ENCODE measurements around the gene SLC29A3. TPM values are rescaled to one million over a fixed set of nuclear protein-coding genes. Genes with fewer than 3 reads are reported as not detected.

Gene SLC29A3
- total RNA-seq, 3 donors from 2014 or later (not counting 1 experiment from before 2014, with no cell fraction given), result 4.0 to 6.6 (median 5.3) TPM

DNA sequence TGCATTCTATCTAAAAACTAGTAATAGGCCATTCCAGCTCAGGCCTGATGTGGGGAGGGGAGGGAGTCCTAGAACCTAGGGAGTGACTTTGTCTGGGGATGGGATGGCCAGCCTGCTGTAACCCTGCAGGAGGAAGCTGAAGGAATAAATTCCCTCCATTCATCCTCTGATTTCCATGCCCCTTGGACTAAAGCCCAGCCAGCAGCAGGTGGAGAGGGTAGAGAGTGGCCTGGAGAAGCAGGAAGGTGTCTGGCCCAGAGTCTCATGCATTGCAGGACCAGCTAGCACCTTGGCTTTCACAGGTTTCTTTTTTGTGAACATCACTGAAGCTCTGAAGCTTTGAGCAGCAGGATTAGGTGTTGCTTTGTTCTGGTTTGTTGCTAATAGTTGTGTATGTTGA, 44.9 kb downstream of the SLC29A3 start:
- TF ChIP-seq, protein P1, sequence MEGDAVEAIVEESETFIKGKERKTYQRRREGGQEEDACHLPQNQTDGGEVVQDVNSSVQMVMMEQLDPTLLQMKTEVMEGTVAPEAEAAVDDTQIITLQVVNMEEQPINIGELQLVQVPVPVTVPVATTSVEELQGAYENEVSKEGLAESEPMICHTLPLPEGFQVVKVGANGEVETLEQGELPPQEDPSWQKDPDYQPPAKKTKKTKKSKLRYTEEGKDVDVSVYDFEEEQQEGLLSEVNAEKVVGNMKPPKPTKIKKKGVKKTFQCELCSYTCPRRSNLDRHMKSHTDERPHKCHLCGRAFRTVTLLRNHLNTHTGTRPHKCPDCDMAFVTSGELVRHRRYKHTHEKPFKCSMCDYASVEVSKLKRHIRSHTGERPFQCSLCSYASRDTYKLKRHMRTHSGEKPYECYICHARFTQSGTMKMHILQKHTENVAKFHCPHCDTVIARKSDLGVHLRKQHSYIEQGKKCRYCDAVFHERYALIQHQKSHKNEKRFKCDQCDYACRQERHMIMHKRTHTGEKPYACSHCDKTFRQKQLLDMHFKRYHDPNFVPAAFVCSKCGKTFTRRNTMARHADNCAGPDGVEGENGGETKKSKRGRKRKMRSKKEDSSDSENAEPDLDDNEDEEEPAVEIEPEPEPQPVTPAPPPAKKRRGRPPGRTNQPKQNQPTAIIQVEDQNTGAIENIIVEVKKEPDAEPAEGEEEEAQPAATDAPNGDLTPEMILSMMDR (IDR thresholded peaks at IDR 0.05), result no peak
- Mint-ChIP-seq H3K27me3 (ENCODE audit: low read depth in 2 of 2) (no peaks in the 10 kb centered on the region), H3K27ac (no peak overlapping the region), H3K9me3 (no peaks in the 10 kb centered on the region), H3K4me1 (peaks cover 0 to 5% of the 10 kb centered on the region in 2 donors), H3K4me3 (no peak overlapping the region), H3K36me3 (no peaks in the 10 kb centered on the region)
- ATAC-seq, result no peak
- Histone ChIP-seq H3K4me3 (ENCODE audit: low read length) (no peak overlapping the region), H3K36me3 (ENCODE audit: control insufficient read depth, insufficient read depth, low read length) (peaks cover 18% of the 10 kb centered on the region), H3K27ac (ENCODE audit: low read length) (no peak overlapping the region), H3K4me1 (ENCODE audit: control insufficient read depth, insufficient read depth, low read length) (peaks cover 9% of the 10 kb centered on the region), H3K27me3 (ENCODE audit: control insufficient read depth, insufficient read depth, low read length) (no peaks in the 10 kb centered on the region), H3K9me3 (ENCODE audit: control insufficient read depth, insufficient read depth, low read length) (no peaks in the 10 kb centered on the region)
- intact Hi-C loops (cut with micrococcal nuclease), result no loop called here
- DNase-seq, result no peak

DNA sequence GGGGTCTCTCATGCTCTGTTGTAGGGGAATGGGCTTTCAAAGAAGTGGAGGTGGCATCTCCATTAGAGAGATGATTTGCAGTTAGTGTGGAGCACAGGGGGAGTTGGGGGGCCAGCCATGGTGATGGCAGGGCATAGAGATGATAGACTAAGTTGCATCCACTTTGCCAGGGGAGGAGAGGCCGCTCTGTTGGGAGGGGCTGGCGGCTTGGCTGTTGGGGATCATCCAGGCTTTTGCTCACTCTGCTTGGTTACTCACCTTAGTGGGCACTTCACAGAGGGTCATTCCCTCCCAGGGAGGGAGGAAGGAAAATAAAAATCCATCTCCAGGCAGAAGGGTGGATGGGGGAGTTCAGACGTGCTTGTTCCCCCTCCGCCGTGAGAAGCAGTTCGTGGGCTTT, 46.3 kb downstream of the SLC29A3 start:
- intact Hi-C loops (cut with micrococcal nuclease), result no loop called here
- Mint-ChIP-seq H3K36me3 (no peaks in the 10 kb centered on the region), H3K4me1 (peaks cover 0 to 5% of the 10 kb centered on the region in 2 donors), H3K4me3 (no peak overlapping the region), H3K27me3 (ENCODE audit: low read depth in 2 of 2) (no peaks in the 10 kb centered on the region), H3K9me3 (no peaks in the 10 kb centered on the region), H3K27ac (no peak overlapping the region)
- peaks cover 6% of the 10 kb centered on the region for H3K4me1 ChIP-seq (ENCODE audit: control insufficient read depth, insufficient read depth, low read length)
- DNase-seq (no peak), ATAC-seq (no peak)
- TF ChIP-seq, protein P1 (IDR thresholded peaks at IDR 0.05), result no peak
- peaks cover 16% of the 10 kb centered on the region for H3K36me3 ChIP-seq (ENCODE audit: control insufficient read depth, insufficient read depth, low read length)
- WGBS (ENCODE audit: insufficient coverage), result over 99% methylated on average over 6 of the region's 6 CpGs
- H3K4me3 ChIP-seq (ENCODE audit: low read length), result no peak overlapping the region
- no peak overlapping the region for H3K27ac ChIP-seq (ENCODE audit: low read length)
- H3K27me3 ChIP-seq (ENCODE audit: control insufficient read depth, insufficient read depth, low read length), result no peaks in the 10 kb centered on the region
- H3K9me3 ChIP-seq (ENCODE audit: control insufficient read depth, insufficient read depth, low read length), result no peaks in the 10 kb centered on the region

DNA sequence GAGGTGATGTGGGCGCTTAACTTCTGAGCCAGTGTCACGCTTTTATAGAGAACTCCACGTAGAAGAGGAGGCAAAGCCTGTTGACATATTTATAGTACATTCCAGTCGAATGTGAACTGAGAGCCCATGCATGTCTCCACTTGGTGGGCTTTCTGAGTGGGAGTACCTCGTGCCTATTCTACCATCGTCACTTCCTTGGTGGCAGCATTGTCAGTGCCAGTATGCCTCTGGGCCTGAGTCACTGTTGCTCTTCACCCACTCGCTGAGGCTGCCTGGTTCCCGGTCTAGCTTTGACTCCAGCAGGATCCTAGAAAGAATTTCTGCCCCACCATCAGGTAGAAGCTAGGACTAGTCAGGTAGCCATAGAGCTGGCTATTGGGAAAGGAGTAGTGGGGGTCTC, 47.6 kb downstream of the SLC29A3 start:
- 85% methylated on average over 8 of the region's 8 CpGs for WGBS (ENCODE audit: insufficient coverage)
- Mint-ChIP-seq H3K9me3 (no peaks in the 10 kb centered on the region), H3K27me3 (ENCODE audit: low read depth in 2 of 2) (peaks cover 2 to 8% of the 10 kb centered on the region in 2 donors), H3K27ac (no peak overlapping the region), H3K4me1 (peaks cover 0 to 5% of the 10 kb centered on the region in 2 donors), H3K36me3 (no peaks in the 10 kb centered on the region), H3K4me3 (no peak overlapping the region)
- no peak for ATAC-seq
- Histone ChIP-seq H3K4me1 (ENCODE audit: control insufficient read depth, insufficient read depth, low read length) (peaks cover 11% of the 10 kb centered on the region), H3K27me3 (ENCODE audit: control insufficient read depth, insufficient read depth, low read length) (no peaks in the 10 kb centered on the region), H3K4me3 (ENCODE audit: low read length) (no peak overlapping the region), H3K27ac (ENCODE audit: low read length) (no peak overlapping the region), H3K9me3 (ENCODE audit: control insufficient read depth, insufficient read depth, low read length) (no peaks in the 10 kb centered on the region), H3K36me3 (ENCODE audit: control insufficient read depth, insufficient read depth, low read length) (peaks cover 16% of the 10 kb centered on the region)
- intact Hi-C loops (cut with micrococcal nuclease), result no loop called here
- TF ChIP-seq, protein P1 (IDR thresholded peaks at IDR 0.05), result no peak
- no peak for DNase-seq

DNA sequence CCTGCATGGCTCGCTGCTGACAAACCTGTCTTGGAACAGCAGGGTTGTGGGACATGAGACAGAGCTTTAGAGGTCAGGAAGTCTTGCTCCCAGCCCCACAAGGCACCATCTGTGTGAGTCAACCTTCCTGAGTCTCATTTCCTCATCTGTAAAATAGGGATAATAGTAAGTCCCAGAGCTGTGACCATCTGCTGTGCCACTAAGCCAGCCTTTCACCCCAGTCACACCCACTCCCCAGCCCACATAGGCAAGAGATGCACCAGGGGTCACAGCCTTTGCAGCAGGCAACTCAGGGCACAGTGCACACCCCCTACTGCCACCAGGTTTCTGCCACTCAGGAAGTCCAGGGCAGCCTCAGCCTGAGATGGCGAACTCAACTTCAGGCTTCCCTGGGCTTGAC, 48.2 kb downstream of the SLC29A3 start:
- Histone ChIP-seq H3K9me3 (ENCODE audit: control insufficient read depth, insufficient read depth, low read length) (no peaks in the 10 kb centered on the region), H3K4me3 (ENCODE audit: low read length) (no peak overlapping the region), H3K4me1 (ENCODE audit: control insufficient read depth, insufficient read depth, low read length) (peaks cover 12% of the 10 kb centered on the region), H3K27ac (ENCODE audit: low read length) (no peak overlapping the region), H3K36me3 (ENCODE audit: control insufficient read depth, insufficient read depth, low read length) (peaks cover 12% of the 10 kb centered on the region), H3K27me3 (ENCODE audit: control insufficient read depth, insufficient read depth, low read length) (no peaks in the 10 kb centered on the region)
- TF ChIP-seq, protein P1 (IDR thresholded peaks at IDR 0.05), result no peak
- Mint-ChIP-seq H3K9me3 (no peaks in the 10 kb centered on the region), H3K36me3 (no peaks in the 10 kb centered on the region), H3K4me3 (no peak overlapping the region), H3K27ac (no peak overlapping the region), H3K4me1 (peaks cover 0 to 2% of the 10 kb centered on the region in 2 donors), H3K27me3 (ENCODE audit: low read depth in 2 of 2) (peaks cover 2 to 8% of the 10 kb centered on the region in 2 donors)
- intact Hi-C loops (cut with micrococcal nuclease), result no loop called here
- no peak for ATAC-seq
- no peak for DNase-seq
- WGBS (ENCODE audit: insufficient coverage), result 77% methylated on average over 2 of the region's 2 CpGs

All from natural killer cell (primary cell).